Ascending aorta (tissue), 2 donors: Measurements from ENCODE around the gene TACR2. TPM values are rescaled to one million over a fixed set of nuclear protein-coding genes. Genes with fewer than 3 reads are reported as not detected.

ENCODE experiments used
- DNase-seq, 2 donors: peaks; one replicate each; pipeline ENCODE4 v3.0.0-alpha.2; 2019; ENCODE audit warnings: low spot score in 2 of 2
- H3K27ac ChIP-seq, 2 donors: fragments of 200-600 bp; sonication (generic); one replicate each; pipeline ENCODE4 v1.5.1; 2016 to 2017; ENCODE audit warnings: mild to moderate bottlenecking in 1 of 2
- H3K27me3 ChIP-seq: fragments of 200-600 bp; sonication (generic); one replicate; pipeline ENCODE4 v1.5.1; 2017
- H3K36me3 ChIP-seq, 2 donors: fragments of 200-600 bp; sonication (generic); one replicate each; pipeline ENCODE4 v1.5.1; 2016
- H3K4me1 ChIP-seq, 2 donors: fragments of 200-600 bp; sonication (generic); one replicate each; pipeline ENCODE4 v1.5.1; 2016 to 2017; ENCODE audit warnings: mild to moderate bottlenecking in 1 of 2
- H3K4me3 ChIP-seq, 2 donors: fragments of 200-600 bp; sonication (generic); one replicate each; pipeline ENCODE4 v1.5.1; 2016 to 2017; ENCODE audit warnings: mild to moderate bottlenecking in 1 of 2
- H3K9me3 ChIP-seq, 2 donors: fragments of 200-600 bp; sonication (generic); one replicate each; pipeline ENCODE4 v1.5.1; 2016
- intact Hi-C: fragments of 100-400 bp; cut with DNase I; formaldehyde crosslinking; loops from one replicate; pipeline ENCODE4 v1.15.1; 2023
- total RNA-seq: library from RNA; depleted of rRNA; stranded (reverse); fragments of >200 nt; gene quantifications from one replicate; pipeline ENCODE4 v1.1.0, GENCODE V29; 2016
- TF ChIP-seq, protein P1 (sequence below), 3 experiments: fragments of 200-600 bp in 2 of 3; fragments of 450-650 bp in 1 of 3; sonication (generic) in 2 of 3; IDR thresholded peaks; one replicate each; pipeline ENCODE4 v1.5.1; 2016 to 2019; ENCODE audit warnings: antibody characterized with exemption in 3 of 3, mild to moderate bottlenecking in 1 of 3, moderate library complexity in 1 of 3

Gene TACR2
- total RNA-seq = not detected

DNA sequence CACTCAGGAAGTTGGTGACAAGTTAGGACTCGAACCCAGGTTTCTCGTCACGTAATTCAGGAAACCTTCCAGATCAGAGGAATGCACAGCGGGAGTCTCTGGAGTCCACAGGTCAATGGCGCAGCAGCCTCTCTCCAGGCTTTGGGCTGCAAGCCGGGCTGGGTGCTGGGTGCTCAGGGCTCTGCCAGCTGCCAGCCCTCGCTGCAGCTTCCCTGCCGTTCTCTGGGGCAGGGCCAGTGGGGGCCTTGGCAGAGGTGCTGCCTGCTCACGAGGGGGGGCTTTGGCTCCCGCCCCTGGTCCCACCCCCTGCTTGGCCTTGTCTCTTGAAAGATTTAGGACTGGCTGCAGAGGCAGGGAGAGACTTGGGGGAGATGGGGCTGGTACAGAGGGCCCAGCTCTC is at the start of gene TACR2:
TSS of gene TACR2 (minus strand) at position 224 of the 400 bp plus-strand sequence. CDS start 595 bp downstream, outside the sequence.
- Histone ChIP-seq H3K36me3 (no peaks in the 10 kb centered on the region), H3K4me1 (peaks cover 0 to 2% of the 10 kb centered on the region in 2 donors), H3K27me3 (no peaks in the 10 kb centered on the region), H3K4me3 (no peak within 1 kb of the TSS), H3K9me3 (no peaks in the 10 kb centered on the region), H3K27ac (no peak within 1 kb of the TSS)
- no peak for DNase-seq
- TF ChIP-seq, protein P1, sequence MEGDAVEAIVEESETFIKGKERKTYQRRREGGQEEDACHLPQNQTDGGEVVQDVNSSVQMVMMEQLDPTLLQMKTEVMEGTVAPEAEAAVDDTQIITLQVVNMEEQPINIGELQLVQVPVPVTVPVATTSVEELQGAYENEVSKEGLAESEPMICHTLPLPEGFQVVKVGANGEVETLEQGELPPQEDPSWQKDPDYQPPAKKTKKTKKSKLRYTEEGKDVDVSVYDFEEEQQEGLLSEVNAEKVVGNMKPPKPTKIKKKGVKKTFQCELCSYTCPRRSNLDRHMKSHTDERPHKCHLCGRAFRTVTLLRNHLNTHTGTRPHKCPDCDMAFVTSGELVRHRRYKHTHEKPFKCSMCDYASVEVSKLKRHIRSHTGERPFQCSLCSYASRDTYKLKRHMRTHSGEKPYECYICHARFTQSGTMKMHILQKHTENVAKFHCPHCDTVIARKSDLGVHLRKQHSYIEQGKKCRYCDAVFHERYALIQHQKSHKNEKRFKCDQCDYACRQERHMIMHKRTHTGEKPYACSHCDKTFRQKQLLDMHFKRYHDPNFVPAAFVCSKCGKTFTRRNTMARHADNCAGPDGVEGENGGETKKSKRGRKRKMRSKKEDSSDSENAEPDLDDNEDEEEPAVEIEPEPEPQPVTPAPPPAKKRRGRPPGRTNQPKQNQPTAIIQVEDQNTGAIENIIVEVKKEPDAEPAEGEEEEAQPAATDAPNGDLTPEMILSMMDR (IDR thresholded peaks at IDR 0.05) = no peak
- intact Hi-C loops = no loop called here

DNA sequence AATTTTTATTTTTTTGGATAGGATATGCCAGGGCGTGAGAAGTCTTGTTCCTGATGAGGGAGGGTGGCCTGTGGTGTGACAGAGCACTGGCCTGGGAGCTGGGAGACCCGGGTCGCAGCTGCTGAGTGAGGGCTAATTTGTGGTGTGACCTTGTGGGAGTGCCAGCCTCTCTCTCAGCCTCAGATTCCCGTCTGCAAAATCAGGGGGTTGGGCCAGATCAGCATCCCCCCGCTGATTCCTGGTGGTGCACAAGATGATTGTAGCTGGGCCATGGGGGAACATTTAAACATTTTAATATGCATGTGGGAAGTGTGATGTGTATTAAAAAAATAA is 49.4 kb upstream of the TACR2 start:
- TF ChIP-seq, protein P1 (IDR thresholded peaks at IDR 0.05) = no peak
- no peak for DNase-seq
- H3K27ac ChIP-seq = no peak overlapping the region
- no peaks in the 10 kb centered on the region for H3K9me3 ChIP-seq
- no peaks in the 10 kb centered on the region for H3K36me3 ChIP-seq
- H3K4me1 ChIP-seq = no peaks in the 10 kb centered on the region
- H3K4me3 ChIP-seq = no peak overlapping the region
- H3K27me3 ChIP-seq = no peaks in the 10 kb centered on the region
- intact Hi-C loops = no loop called here

DNA sequence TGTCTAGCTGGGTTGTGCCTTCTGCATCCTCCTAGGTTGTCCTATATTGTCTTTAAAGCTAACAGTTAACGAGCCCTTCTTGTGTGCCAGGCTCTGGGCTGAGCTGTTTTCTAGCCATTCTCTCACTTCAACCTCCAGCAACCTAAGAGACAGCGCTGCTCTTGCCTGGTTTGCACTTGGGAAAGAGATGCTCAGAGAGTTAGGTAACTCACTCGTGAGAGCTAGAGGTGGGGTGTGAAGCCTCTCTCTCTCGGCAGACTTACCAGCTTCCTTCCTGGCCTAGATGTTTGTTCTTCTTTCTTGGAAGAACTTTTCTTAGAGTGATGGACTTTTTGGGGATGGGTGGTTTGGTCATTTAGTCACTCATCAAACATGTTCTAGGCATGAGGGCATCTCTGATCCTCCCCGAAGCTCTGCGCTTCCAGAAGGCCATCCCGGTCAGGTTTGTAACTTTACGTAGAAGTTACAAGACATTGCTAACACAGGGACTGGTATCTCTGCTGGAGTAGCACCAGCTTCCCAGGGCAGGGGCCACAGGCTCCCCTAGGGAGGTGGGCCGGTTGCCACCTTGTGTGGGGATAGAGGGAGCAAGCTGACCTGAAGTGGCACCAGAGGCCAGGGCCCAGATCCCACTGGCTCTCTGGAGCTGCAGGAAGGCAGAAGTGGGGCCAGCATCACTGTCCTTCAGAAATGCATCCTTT is 48.9 kb upstream of the TACR2 start:
- H3K4me1 ChIP-seq = no peaks in the 10 kb centered on the region
- TF ChIP-seq, protein P1 (IDR thresholded peaks at IDR 0.05) = no peak
- no peaks in the 10 kb centered on the region for H3K9me3 ChIP-seq
- no peak overlapping the region for H3K27ac ChIP-seq
- H3K4me3 ChIP-seq = no peak overlapping the region
- H3K36me3 ChIP-seq = no peaks in the 10 kb centered on the region
- no peaks in the 10 kb centered on the region for H3K27me3 ChIP-seq
- DNase-seq = no peak
- intact Hi-C loops = no loop called here

DNA sequence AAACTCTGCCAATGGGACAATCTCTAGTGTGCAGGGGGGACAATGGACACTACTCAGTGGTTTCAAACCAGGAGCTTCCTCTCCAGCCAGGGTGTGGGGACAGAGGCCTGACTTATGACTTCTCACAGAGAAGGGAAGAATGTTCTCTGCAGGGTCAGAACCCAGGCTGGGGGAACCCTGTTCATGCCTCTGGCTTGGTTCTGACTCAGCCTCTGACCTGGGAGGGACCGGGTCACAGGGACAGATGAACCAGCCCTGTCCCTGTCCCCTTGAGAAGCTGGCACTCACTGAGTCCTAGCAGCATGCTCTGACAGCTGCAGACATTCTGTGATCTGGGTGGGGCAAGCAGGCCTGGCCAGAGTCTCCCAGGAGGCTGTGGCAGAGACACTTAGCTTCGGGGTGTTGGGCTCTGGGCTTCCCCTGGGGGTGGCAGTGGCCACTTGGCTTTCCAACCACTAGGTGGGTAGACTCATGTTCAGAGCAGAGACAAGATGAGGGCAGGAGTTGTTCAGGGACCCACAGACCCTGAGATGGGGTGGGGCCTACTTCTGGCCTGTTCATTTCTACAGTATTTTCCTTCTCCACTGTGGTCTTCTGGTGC is 48.2 kb upstream of the TACR2 start:
- DNase-seq = no peak
- Histone ChIP-seq H3K36me3 (no peaks in the 10 kb centered on the region), H3K4me1 (no peaks in the 10 kb centered on the region), H3K4me3 (no peak overlapping the region), H3K27me3 (no peaks in the 10 kb centered on the region), H3K9me3 (no peaks in the 10 kb centered on the region), H3K27ac (no peak overlapping the region)
- intact Hi-C loops = no loop called here
- TF ChIP-seq, protein P1 (IDR thresholded peaks at IDR 0.05) = no peak

DNA sequence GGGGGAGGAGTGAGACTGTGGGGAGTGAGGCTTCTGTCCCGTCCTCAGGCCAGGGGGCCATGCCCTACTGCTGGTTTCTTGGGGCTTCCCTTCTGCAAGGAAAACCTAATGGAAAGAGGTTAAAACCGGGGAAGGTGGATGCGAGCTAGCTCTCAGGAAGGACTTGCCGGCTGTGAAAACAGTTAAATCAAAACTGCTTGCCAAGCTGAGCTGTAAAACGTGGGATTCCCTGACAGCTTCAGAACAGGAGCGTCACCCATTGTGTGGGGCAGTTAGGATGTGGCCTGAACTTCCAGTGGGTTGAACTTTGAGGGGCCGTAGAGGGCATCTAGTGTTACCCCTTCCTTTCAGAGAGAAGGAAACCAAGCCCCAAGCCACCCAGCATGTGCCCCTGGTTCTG is 47.7 kb upstream of the TACR2 start:
- Histone ChIP-seq H3K9me3 (no peaks in the 10 kb centered on the region), H3K27me3 (no peaks in the 10 kb centered on the region), H3K4me3 (no peak overlapping the region), H3K27ac (peak overlapping the region in 1 of 2 donors; percentile 29), H3K4me1 (no peaks in the 10 kb centered on the region), H3K36me3 (no peaks in the 10 kb centered on the region)
- DNase-seq = no peak
- intact Hi-C loops = no loop called here
- TF ChIP-seq, protein P1 (IDR thresholded peaks at IDR 0.05) = no peak
